Measurements from ENCODE around the gene EIF5A.

EIF5A gene

DNA sequence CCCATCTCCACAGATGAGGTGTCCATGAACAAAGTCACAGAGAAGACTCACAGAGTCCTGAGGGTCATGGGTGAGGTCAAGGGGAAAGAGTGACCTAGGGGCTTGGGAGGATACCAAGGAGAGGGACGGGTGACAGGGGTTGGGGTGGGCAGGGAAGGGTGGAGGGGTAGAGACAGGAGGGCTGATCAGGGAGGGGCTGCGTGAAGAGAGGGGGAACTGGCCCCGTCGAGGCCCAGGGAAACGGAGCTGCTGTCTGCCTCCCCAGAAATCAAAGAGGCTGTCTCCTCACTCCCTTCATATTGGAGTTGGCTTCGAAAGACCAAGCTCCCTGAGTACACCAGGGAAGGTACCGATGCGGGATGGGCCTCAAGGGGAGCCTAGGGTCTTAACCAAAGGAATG lies 48.1 kb downstream of the EIF5A start:
- DNase-seq (ENCODE audit: low read depth), result no peak

DNA sequence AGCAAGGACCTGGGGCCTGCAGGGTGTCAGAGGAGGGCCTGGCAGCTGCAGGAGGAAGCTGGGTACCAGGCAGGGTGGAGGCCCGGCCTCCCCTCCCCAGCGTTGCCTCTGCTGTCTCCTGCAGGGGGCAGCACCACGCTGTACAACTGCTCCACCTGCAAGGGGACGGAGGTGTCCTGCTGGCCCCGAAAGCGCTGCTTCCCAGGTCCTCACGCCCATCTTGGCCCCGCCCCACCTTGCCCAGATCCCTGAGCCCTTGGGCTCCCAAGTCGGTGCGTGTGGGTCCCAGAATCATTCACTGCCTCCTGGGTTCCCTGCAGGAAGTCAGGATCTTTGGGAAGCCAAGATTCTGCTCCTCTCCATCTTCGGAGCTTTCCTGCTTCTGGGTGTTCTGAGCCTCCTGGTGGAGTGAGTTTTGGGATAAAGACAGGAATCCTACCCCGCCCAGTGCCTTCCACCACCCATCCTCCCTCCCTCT lies 48.7 kb downstream of the EIF5A start:
- DNase-seq (ENCODE audit: low read depth), result peak; percentile 66

DNA sequence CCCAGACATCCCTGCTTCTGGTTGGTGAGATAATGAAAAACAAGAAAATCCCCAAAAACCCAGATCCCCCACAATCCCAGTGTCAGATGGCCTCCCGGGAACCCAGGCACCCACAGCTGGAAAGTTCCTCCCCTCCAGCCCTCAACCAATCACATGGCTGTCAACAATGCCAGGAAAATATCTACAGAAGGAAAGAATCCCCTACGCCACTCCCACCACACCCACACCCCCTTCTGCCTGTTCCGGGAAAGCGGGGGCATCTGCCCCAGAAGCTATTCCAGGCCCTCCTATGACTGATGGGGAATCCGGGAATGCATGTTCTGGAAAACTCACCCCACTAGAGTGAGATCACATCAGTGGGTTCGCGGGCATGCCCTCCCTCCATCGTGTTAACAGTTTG lies 49.3 kb downstream of the EIF5A start:
- no peak for DNase-seq (ENCODE audit: low read depth)

DNA sequence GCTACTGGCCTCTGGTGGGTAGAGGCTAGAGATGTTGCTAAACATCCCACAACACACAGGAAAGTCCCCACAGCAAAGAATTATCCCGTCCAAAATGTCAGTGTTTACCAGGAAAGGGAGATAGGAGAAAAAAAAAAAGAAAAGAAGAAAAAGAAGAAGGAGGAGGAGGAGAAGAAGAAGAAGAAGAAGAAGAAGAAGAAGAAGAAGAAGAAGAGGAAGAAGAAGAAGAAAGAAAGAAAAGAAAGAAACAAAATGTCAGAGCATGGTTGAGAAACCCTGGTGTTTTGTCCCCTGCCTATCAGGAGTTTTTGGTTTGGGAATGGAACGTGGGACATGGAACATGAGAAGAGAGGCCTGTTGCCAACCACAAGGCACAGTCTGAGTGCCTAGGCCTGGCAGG lies 50.0 kb downstream of the EIF5A start:
- DNase-seq (ENCODE audit: low read depth), result no peak

DNA sequence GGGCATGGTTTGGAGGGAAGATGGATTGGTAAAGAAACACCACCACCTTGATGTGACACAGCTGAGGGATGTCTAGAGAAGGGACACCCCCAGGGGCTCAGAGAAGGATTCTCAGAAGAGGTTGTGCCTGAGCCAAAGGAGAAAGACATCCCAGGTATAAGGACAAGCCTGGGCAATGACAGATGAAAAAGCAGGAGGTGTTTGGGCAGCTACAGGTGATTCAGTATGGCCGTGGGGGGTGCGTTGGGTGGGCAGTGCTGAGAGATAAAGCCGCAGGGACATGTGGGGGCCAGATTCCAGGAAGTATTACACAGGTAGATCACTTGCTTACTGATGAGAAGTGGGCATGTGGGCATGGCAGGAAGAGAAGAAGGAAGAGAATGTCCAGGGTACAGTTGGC lies 54.5 kb downstream of the EIF5A start:
- no peak for DNase-seq (ENCODE audit: low read depth)
